B cell (primary cell): ENCODE data around the gene KRTAP13-3. TPM values are rescaled to one million over a fixed set of nuclear protein-coding genes. Genes with fewer than 3 reads are reported as not detected.

Source experiments
- ATAC-seq: fragments of 200-7000 bp; cut with Tn5 transposase; one replicate; pipeline ENCODE4 v1.10.0; 2021; ENCODE audit warnings: low read depth, mild to moderate bottlenecking, moderate number of reproducible peaks, moderate library complexity
- CTCF ChIA-PET: fragments of 350-600 bp; sonication (Branson Sonifier 250); formaldehyde crosslinking; loops from one replicate; lab custom pipeline; 2021; ENCODE audit warnings: antibody characterized with exemption, inconsistent platforms; lab: Charles Lee
- POLR2A ChIA-PET: fragments of 350-600 bp; sonication (Branson Sonifier 250); formaldehyde crosslinking; loops from one replicate; lab custom pipeline; 2021; ENCODE audit warnings: antibody characterized with exemption; lab: Charles Lee
- DNase-seq: peaks from one replicate; pipeline ENCODE4 v3.0.0; 2013
- H2AFZ ChIP-seq: 2 replicates; pipeline ENCODE4 v1.6.1; 2012; ENCODE audit warnings: mild to moderate bottlenecking, low read depth, low read length; ENCODE audit not compliant: insufficient read depth, poor library complexity, severe bottlenecking
- H3K27ac ChIP-seq, 2 donors: 1 replicate in 1 of 2; 2 replicates in 1 of 2; pipeline ENCODE4 v1.5.1; 2012 to 2013; ENCODE audit warnings: low read length in 2 of 2, mild to moderate bottlenecking in 2 of 2, moderate library complexity in 1 of 2
- H3K27me3 ChIP-seq, 4 experiments: fragments of 200-600 bp in 1 of 4; sonication (generic) in 1 of 4; replicated peaks in 1 of 4; 1 replicate in 2 of 4; 2 replicates in 2 of 4; pipeline versions ENCODE4 v1.6.1 to v1.7.0; 2013 to 2016; ENCODE audit warnings: low read length in 3 of 4, mild to moderate bottlenecking in 2 of 4, mixed read lengths in 1 of 4, moderate library complexity in 1 of 4; ENCODE audit not compliant: insufficient read depth in 4 of 4, control insufficient read depth in 3 of 4; ENCODE audit errors: control extremely low read depth in 1 of 4
- H3K36me3 ChIP-seq, 2 experiments: replicated peaks in 1 of 2; 1 replicate in 1 of 2; 2 replicates in 1 of 2; pipeline versions ENCODE4 v1.6.1 to v1.7.1; 2013; ENCODE audit warnings: low read length in 1 of 2; ENCODE audit not compliant: insufficient read depth in 2 of 2, control insufficient read depth in 1 of 2; ENCODE audit errors: control extremely low read depth in 1 of 2, extremely low read depth in 1 of 2
- H3K4me1 ChIP-seq, 2 donors: fragments of 200-600 bp in 1 of 2; sonication (generic) in 1 of 2; 1 replicate in 1 of 2; 2 replicates in 1 of 2; pipeline versions ENCODE4 v1.5.1 to v1.6.1; 2013 to 2017; ENCODE audit warnings: low read length in 2 of 2; ENCODE audit not compliant: control insufficient read depth in 2 of 2, insufficient read depth in 2 of 2
- H3K4me2 ChIP-seq: replicated peaks from 2 replicates; pipeline ENCODE3; 2012; ENCODE audit warnings: mild to moderate bottlenecking, low read depth, low read length; ENCODE audit not compliant: poor library complexity, severe bottlenecking
- H3K4me3 ChIP-seq, 5 experiments: fragments of 200-600 bp in 1 of 5; sonication (generic) in 1 of 5; 1 replicate in 3 of 5; 2 replicates in 2 of 5; pipeline versions ENCODE4 v1.5.1 to v1.7.0; 2011 to 2016; ENCODE audit warnings: low read length in 4 of 5, mild to moderate bottlenecking in 4 of 5, low read depth in 2 of 5, control low read depth in 1 of 5, moderate library complexity in 1 of 5; ENCODE audit not compliant: insufficient read depth in 1 of 5; ENCODE audit errors: control extremely low read depth in 1 of 5, extremely low read depth in 1 of 5
- H3K79me2 ChIP-seq: fragments of 200-600 bp; sonication (generic); one replicate; pipeline ENCODE4 v1.6.0; 2016; ENCODE audit warnings: low read length; ENCODE audit not compliant: control insufficient read depth, insufficient read depth
- H3K9ac ChIP-seq: fragments of 200-600 bp; sonication (generic); 2 replicates; pipeline ENCODE4 v1.6.1; 2017; ENCODE audit warnings: mild to moderate bottlenecking, low read length, moderate library complexity
- H3K9me3 ChIP-seq, 3 donors: one replicate each; pipeline versions ENCODE4 v1.6.1 to v1.7.1; 2013; ENCODE audit warnings: low read length in 2 of 3; ENCODE audit not compliant: control insufficient read depth in 2 of 3, insufficient read depth in 1 of 3; ENCODE audit errors: control extremely low read depth in 1 of 3
- H4K20me1 ChIP-seq: 2 replicates; pipeline ENCODE4 v1.6.0; 2012; ENCODE audit warnings: mild to moderate bottlenecking, low read length; ENCODE audit not compliant: insufficient read depth, control insufficient read depth, poor library complexity, severe bottlenecking
- H3K27ac Mint-ChIP-seq: one replicate; pipeline ENCODE4 v1.8.0; 2021; ENCODE audit warnings: mixed read lengths
- H3K27me3 Mint-ChIP-seq: one replicate; pipeline ENCODE4 v1.8.0; 2021; ENCODE audit warnings: mixed read lengths
- H3K4me1 Mint-ChIP-seq: one replicate; pipeline ENCODE4 v1.8.0; 2021; ENCODE audit warnings: mixed read lengths
- H3K4me3 Mint-ChIP-seq: one replicate; pipeline ENCODE4 v1.8.0; 2021; ENCODE audit warnings: mixed read lengths
- H3K9me3 Mint-ChIP-seq: one replicate; pipeline ENCODE4 v1.8.0; 2022; ENCODE audit warnings: mixed read lengths; ENCODE audit not compliant: insufficient read depth
- CTCF ChIP-seq: fragments of 200-600 bp; IDR thresholded peaks from one replicate; pipeline ENCODE4 v1.8.0; 2022; ENCODE audit warnings: antibody characterized with exemption, mild to moderate bottlenecking
- EZH2 ChIP-seq: IDR thresholded peaks from 2 replicates; pipeline ENCODE4 v1.6.1; 2012; ENCODE audit warnings: borderline replicate concordance, low read depth, mild to moderate bottlenecking, moderate library complexity, low read length; ENCODE audit not compliant: insufficient read depth, poor library complexity, severe bottlenecking
- WGBS: methylation state at CpG from one replicate; pipeline ENCODE4 v1.1.5; 2013; ENCODE audit warnings: missing lambda C conversion rate; ENCODE audit not compliant: insufficient coverage; 5-methylcytosine and 5-hydroxymethylcytosine counted together
- intact Hi-C: fragments of 100-400 bp; cut with micrococcal nuclease; formaldehyde crosslinking; loops from one replicate; pipeline ENCODE4 v1.10.0; 2022
- polyA plus RNA-seq: library from polyadenylated mRNA; depleted of rRNA; stranded (reverse); fragments of >200 nt; gene quantifications from 2 replicates; pipeline ENCODE4 v1.2.3, GENCODE V29; 2012
- total RNA-seq, 2 donors: library from RNA; stranded (reverse); fragments of 120-200 nt in 1 of 2; gene quantifications; 1 replicate in 1 of 2; 2 replicates in 1 of 2; pipeline versions ENCODE4 v1.2.3 to v1.2.4, GENCODE V29; 2013 to 2022

KRTAP13-3 gene
- total and polyA plus RNA-seq, 2 donors (not counting 1 experiment from before 2014, with no cell fraction given): not detected

GRCh38 chr21:30437010-30437565 lies 11.4 kb upstream of the KRTAP13-3 start:
- H3K27ac ChIP-seq: no peak overlapping the region

More at GRCh38 chr21:30437010-30437565, 11.4 kb upstream of the KRTAP13-3 start:
- Histone ChIP-seq H3K4me1 (no peaks in the 10 kb centered on the region), H3K79me2 (no peaks in the 10 kb centered on the region), H3K27me3 (no peaks in the 10 kb centered on the region), H3K9me3 (peaks cover 0 to 3% (median 0%) of the 10 kb centered on the region in 3 donors), H2AFZ (no peak overlapping the region), H3K9ac (no peak overlapping the region), H3K36me3 (no peaks in the 10 kb centered on the region), H4K20me1 (no peaks in the 10 kb centered on the region), H3K4me3 (no peak overlapping the region), H3K4me2 (no peak overlapping the region)
- WGBS: no CpG with 5 or more reads among the region's 3 CpGs
- no peaks in the 10 kb centered on the region for H3K27me3 Mint-ChIP-seq
- ChIA-PET CTCF (no interaction called here), POLR2A (no interaction called here)
- no peak overlapping the region for H3K4me3 Mint-ChIP-seq
- TF ChIP-seq CTCF (no peak), EZH2 (no peak)
- no peaks in the 10 kb centered on the region for H3K4me1 Mint-ChIP-seq
- H3K9me3 Mint-ChIP-seq: no peaks in the 10 kb centered on the region
- DNase-seq (no peak), ATAC-seq (no peak)
- H3K27ac Mint-ChIP-seq: no peak overlapping the region
- intact Hi-C loops: no loop called here
